ENCODE data around the gene ROBO1.

DNA sequence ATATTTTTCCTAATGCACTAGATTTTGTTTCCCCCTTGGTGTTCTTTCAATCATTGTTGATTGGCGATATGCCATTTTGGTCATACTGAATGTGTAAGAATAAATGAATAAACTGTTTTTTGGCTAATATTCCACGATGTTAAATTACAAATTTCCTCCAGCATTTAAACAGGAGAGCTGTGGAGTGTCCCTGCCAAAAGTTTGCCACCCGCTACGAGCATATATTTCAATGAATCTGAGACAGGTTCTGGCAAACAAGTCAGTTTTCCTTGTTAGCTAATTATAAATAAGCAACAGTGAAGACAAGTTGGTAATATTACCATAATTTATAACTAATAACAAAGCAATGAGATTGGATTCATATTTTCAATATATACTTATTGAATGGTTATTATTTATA lies 777.6 kb downstream of the ROBO1 start:
- TF ChIP-seq, protein P1, sequence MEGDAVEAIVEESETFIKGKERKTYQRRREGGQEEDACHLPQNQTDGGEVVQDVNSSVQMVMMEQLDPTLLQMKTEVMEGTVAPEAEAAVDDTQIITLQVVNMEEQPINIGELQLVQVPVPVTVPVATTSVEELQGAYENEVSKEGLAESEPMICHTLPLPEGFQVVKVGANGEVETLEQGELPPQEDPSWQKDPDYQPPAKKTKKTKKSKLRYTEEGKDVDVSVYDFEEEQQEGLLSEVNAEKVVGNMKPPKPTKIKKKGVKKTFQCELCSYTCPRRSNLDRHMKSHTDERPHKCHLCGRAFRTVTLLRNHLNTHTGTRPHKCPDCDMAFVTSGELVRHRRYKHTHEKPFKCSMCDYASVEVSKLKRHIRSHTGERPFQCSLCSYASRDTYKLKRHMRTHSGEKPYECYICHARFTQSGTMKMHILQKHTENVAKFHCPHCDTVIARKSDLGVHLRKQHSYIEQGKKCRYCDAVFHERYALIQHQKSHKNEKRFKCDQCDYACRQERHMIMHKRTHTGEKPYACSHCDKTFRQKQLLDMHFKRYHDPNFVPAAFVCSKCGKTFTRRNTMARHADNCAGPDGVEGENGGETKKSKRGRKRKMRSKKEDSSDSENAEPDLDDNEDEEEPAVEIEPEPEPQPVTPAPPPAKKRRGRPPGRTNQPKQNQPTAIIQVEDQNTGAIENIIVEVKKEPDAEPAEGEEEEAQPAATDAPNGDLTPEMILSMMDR (IDR thresholded peaks at IDR 0.05) = no peak
- TF ChIP-seq EZH2 (IDR thresholded peaks at IDR 0.05) (no peak), EZH2phosphoT487 (IDR thresholded peaks at IDR 0.05) (no peak)
